Right renal pelvis (tissue), 4 donors: Measurements from ENCODE around the gene SZT2. TPM values are rescaled to one million over a fixed set of nuclear protein-coding genes. Genes with fewer than 3 reads are reported as not detected.

Experiments used
- DNase-seq, 4 donors: peaks; one replicate each; pipeline ENCODE4 v3.0.0-alpha.2; 2013; ENCODE audit warnings: low read depth in 4 of 4, low spot score in 3 of 4, missing footprints in 1 of 4
- polyA plus RNA-seq, 4 donors: library from polyadenylated mRNA; unstranded; fragments of 120-200 nt; gene quantifications; one replicate each; pipeline ENCODE4 v1.2.1, GENCODE V29; 2013; ENCODE audit not compliant: insufficient read length in 4 of 4

The SZT2 gene
- polyA plus RNA-seq, 4 donors: 17.8 to 22.7 (median 20.2) TPM

- no peak for DNase-seq
These were observed 32.5 kb downstream of the SZT2 start for GRCh38 chr1:43421976-43422750.

GRCh38 chr1:43422995-43423671, 33.4 kb downstream of the SZT2 start:
- DNase-seq: no peak

- no peak for DNase-seq
These were observed 34.2 kb downstream of the SZT2 start for GRCh38 chr1:43423672-43424550.

GRCh38 chr1:43425045-43425444, 35.3 kb downstream of the SZT2 start:
- no peak for DNase-seq

GRCh38 chr1:43426221-43426620, 36.5 kb downstream of the SZT2 start:
- no peak for DNase-seq

GRCh38 chr1:43427524-43427923, 37.8 kb downstream of the SZT2 start:
- no peak for DNase-seq

GRCh38 chr1:43427941-43428340, 38.2 kb downstream of the SZT2 start:
- no peak for DNase-seq

GRCh38 chr1:43430831-43431230, 41.1 kb downstream of the SZT2 start:
- DNase-seq: no peak

GRCh38 chr1:43431676-43432075, 42.0 kb downstream of the SZT2 start:
- DNase-seq: no peak

- DNase-seq: no peak
These were observed 42.6 kb downstream of the SZT2 start for GRCh38 chr1:43432171-43432860.

GRCh38 chr1:43432907-43433306, 43.2 kb downstream of the SZT2 start:
- DNase-seq: no peak

- DNase-seq: no peak
These were observed 44.6 kb downstream of the SZT2 start for GRCh38 chr1:43434256-43434655.

GRCh38 chr1:43435146-43436145, 45.7 kb downstream of the SZT2 start:
- no peak for DNase-seq

- no peak for DNase-seq
These were observed 46.7 kb downstream of the SZT2 start for GRCh38 chr1:43436371-43436770.

- no peak for DNase-seq
These were observed 47.6 kb downstream of the SZT2 start for GRCh38 chr1:43437031-43437973.

- DNase-seq: no peak
These were observed 48.3 kb downstream of the SZT2 start for GRCh38 chr1:43438006-43438405.

- DNase-seq: no peak
These were observed 48.9 kb downstream of the SZT2 start for GRCh38 chr1:43438576-43438952.

- no peak for DNase-seq
These were observed 49.4 kb downstream of the SZT2 start for GRCh38 chr1:43438953-43439581.
